ENCODE results near the gene GLO1.

DNA sequence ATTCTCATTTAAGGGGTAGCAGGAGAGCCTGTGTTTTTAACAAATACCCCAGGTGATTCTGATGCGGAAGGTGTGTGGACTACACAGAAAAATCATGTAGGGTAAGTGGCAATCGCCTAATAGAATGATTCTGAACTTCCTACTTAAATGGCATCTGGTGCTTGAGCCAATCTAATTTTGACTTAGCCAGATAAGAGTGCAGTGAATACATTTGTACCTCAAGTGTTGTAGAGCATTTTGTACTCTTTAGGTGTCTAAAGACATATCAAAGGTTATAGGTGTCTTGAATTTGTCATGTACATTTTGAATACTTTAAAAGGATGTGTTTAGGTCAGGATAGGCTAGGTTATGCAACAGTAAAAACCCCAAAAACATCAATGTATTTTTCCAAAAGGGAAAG, 53.2 kb downstream of the GLO1 start:
- no peak for TF ChIP-seq POLR2AphosphoS5 (IDR thresholded peaks at IDR 0.05; ENCODE audit: low read depth, low read length)
- TF ChIP-seq POLR2A (IDR thresholded peaks at IDR 0.05; ENCODE audit: low read depth, low read length) = no peak
